ENCODE measurements around the gene DPP8.

DPP8 gene

DNA sequence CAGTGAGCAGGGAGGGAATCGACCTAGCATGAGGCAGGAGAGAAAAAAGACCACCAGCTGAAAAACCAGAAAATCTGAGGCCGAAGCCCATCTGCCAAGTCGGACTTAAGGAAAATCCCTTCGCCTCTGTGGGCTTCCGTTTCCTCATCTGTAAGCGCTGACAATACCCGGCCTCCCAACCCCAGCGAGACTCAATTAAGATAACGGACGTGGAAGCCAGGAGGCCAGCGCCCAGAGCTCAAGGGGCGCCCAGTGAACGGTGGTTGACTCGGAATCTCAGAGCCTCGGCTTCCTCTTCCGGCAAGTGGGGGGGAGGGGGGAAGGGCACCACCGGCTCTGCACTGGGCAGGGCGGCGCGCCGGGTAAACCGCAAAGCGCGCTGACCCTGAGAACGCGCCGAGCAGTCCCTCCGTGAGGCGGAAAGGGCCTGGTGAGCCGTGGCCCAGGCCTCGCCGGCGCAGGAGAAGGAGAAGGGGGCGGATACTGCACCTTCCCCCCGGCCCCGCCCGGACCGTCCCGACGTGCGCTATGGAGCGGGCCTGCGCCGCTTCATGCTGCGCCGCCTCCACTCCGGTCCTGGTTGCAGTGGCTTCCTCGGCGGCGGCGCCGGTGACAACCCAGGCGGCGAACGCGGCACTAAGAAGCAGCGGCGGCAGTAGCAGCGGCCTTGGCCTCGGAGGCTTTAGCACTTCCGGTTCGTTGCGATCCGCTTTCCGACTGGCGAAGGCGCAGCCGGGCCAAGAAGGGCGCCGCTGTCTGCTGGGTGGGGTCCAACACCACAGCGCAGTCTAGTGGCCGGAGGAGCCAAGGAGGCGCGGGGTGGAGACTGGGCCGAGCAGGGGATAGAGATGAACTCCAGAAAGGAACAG, at the start of gene DPP8:
TSS of gene DPP8 (minus strand) at position 693 of the 869 bp plus-strand sequence. CDS start 5,136 bp downstream, outside the sequence.
- peak; percentile 82 for DNase-seq (ENCODE audit: low read depth)
- TF ChIP-seq, protein P1, sequence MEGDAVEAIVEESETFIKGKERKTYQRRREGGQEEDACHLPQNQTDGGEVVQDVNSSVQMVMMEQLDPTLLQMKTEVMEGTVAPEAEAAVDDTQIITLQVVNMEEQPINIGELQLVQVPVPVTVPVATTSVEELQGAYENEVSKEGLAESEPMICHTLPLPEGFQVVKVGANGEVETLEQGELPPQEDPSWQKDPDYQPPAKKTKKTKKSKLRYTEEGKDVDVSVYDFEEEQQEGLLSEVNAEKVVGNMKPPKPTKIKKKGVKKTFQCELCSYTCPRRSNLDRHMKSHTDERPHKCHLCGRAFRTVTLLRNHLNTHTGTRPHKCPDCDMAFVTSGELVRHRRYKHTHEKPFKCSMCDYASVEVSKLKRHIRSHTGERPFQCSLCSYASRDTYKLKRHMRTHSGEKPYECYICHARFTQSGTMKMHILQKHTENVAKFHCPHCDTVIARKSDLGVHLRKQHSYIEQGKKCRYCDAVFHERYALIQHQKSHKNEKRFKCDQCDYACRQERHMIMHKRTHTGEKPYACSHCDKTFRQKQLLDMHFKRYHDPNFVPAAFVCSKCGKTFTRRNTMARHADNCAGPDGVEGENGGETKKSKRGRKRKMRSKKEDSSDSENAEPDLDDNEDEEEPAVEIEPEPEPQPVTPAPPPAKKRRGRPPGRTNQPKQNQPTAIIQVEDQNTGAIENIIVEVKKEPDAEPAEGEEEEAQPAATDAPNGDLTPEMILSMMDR (IDR thresholded peaks at IDR 0.05; ENCODE audit: low read depth, low read length, missing control alignments) = peak; percentile 97
- in situ Hi-C loops (cut with HindIII; ENCODE audit: low sequenced_read_pairs) = no loop called here
- H3K4me3 ChIP-seq (ENCODE audit: low read depth, low read length) = peak within 1 kb of the TSS; percentile 99

DNA sequence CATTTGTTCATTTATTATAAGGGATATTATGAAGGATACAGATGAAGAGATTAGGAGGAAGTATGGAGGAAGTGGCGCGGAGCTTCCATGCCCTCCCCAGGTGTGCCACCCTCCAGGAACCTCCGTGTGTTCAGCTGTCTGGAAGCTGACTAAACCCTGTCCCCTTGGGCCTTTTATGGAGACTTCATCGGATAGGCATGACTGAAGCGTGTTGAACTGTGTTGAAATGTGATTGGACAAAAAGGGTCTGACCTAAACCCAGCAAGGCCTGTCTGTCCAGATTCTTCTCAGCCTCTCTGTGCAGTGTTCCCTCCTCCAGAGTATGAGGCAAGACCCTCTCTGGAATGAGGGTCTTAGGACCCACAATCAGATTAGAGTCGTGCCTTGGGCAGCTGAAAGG, 44.4 kb upstream of the DPP8 start:
- TF ChIP-seq, protein P1 (IDR thresholded peaks at IDR 0.05; ENCODE audit: low read depth, low read length, missing control alignments) = no peak
- in situ Hi-C loops (cut with HindIII; ENCODE audit: low sequenced_read_pairs) = no loop called here
- H3K4me3 ChIP-seq (ENCODE audit: low read depth, low read length) = no peak overlapping the region
- no peak for DNase-seq (ENCODE audit: low read depth)

DNA sequence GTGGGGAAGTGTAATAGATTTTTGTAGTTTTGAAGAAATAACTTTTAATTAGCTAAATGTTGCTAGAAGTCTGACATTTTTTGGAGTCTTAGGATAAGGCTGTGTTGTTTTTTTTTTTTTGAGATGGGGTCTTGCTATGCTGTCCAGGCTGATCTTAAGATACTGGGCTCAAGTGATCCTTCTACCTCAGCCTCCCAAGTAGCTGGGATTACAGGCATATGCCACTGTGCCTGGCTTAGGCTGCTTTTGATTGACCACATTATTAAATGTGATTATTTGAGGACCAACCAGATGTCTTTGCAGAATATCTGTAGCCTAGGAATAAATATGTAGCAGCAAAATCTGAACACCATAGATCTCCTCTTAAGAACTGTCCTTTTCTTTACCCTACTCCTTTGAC, 42.5 kb upstream of the DPP8 start:
- H3K4me3 ChIP-seq (ENCODE audit: low read depth, low read length) = no peak overlapping the region
- in situ Hi-C loops (cut with HindIII; ENCODE audit: low sequenced_read_pairs) = no loop called here
- TF ChIP-seq, protein P1 (IDR thresholded peaks at IDR 0.05; ENCODE audit: low read depth, low read length, missing control alignments) = no peak
- no peak for DNase-seq (ENCODE audit: low read depth)

DNA sequence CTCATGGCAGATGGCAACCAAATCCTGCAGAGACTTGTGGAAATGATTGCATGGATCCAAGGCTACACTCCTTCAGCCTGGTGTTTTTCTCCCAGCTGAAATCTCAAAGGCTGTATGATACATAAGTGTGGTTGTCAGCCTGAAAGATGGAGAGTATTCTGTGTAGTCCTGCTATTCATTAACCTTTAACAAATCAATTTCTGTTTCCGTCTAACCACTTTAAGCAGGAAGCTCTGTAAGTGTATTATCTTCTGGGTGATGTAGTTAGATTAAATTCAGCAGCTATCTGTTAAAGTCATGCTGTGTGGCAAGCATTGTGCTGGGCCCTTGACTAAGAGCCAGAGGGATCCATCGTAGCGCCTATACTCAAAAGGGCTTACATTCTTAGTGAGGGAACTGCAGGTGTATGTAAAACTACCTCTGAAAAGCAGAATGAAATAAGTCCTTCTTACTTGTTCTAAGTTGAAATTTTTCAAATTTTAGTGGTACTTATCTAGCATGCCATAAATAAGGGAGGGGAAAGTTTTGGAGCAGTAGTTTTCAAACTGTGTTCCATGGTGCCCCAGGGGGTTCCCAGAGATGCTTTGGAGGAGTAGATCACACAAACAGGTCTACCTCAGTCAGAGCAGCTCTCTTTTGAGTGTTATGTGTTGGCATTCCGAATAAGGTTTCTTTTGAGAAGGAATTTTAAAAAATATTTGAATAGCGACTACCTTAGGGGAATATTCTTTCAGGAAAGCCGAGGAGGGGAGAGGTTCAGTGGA, 41.7 kb upstream of the DPP8 start:
- TF ChIP-seq, protein P1 (IDR thresholded peaks at IDR 0.05; ENCODE audit: low read depth, low read length, missing control alignments) = no peak
- in situ Hi-C loops (cut with HindIII; ENCODE audit: low sequenced_read_pairs) = no loop called here
- H3K4me3 ChIP-seq (ENCODE audit: low read depth, low read length) = no peak overlapping the region
- no peak for DNase-seq (ENCODE audit: low read depth)

DNA sequence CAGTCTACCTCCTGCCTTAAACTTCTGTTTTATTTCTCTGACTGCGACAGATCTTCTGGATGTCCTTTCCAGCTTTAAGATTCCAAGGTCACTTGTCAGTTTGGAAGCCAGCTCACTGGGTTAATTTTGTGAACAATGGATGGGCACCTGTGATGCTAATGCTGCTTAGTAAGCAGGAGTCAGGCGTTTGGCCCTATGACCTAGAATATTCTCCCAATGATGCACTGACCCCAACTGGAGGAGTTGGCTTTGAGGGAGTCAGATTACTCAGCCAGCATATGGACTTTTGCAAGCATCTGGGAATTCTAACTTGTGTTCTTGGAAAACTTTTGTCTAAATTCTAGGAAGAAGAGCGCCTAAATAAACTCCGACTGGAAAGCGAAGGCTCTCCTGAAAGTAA, 40.8 kb upstream of the DPP8 start:
- TF ChIP-seq, protein P1 (IDR thresholded peaks at IDR 0.05; ENCODE audit: low read depth, low read length, missing control alignments) = no peak
- in situ Hi-C loops (cut with HindIII; ENCODE audit: low sequenced_read_pairs) = no loop called here
- H3K4me3 ChIP-seq (ENCODE audit: low read depth, low read length) = no peak overlapping the region
- DNase-seq (ENCODE audit: low read depth) = no peak

DNA sequence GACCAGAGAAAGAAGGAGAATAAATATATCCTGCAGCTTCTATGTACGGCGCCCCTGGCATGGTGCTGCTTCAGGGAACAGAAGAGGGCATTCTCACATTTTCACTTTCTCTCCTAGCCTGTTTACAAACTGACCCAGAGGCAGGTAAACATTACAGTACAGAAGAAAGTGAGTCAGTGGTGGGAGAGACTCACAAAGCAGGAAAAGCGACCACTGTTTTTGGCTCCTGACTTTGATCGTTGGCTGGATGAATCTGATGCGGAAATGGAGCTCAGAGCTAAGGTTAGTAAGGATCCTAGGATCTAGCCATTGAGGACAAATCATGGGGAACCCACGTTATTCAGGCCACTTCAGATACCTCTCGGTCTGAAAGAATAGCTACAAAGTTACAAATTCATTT, 39.1 kb upstream of the DPP8 start:
- TF ChIP-seq, protein P1 (IDR thresholded peaks at IDR 0.05; ENCODE audit: low read depth, low read length, missing control alignments) = no peak
- in situ Hi-C loops (cut with HindIII; ENCODE audit: low sequenced_read_pairs) = no loop called here

More for the DNA sequence above, 39.1 kb upstream of the DPP8 start:
- DNase-seq (ENCODE audit: low read depth) = no peak
- no peak overlapping the region for H3K4me3 ChIP-seq (ENCODE audit: low read depth, low read length)

Data from astrocyte of the cerebellum (primary cell).